ENCODE data around the gene BUB1B.
"Not testable (repeated sequence)": the region's sequence is repeated elsewhere in the genome, so short reads cannot be mapped to it uniquely, and the experiment has no call there.

Gene BUB1B

DNA sequence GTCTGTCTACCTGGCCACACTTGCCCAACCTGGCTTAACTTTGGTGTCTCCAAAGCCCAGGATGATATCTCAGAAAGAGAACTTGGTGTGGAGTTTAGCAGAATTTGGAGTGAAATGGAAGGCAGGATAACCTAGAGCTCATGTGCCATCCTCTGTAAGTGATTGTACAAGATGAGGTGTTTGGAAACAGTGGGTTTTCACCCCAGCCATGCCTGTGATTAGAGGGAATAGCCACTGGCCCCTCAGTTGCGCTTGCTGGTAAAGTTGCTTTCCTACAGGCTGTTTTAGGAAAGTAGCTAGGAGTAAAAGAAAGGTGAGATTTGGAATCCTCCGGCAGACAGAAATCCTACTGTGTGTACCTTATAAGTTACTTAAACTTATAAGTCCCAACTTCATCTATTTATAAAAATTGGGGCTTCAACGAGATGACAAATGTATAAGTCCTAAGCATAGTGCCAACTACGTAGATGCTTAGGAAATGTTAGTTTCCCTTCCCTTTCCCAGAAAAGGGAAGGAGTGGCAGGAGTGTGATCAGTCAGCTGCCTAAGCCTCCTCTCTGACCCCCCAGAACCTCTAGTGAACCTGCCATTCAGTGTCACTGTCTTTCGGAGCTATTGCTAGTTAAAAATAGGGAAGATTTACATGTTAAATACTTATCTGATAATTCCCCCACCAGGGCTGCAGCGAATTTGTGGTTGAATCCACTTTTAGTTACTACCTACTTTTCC lies 38.8 kb upstream of the BUB1B start:
- DNase-seq (no peak), ATAC-seq (ENCODE audit: insufficient read depth, low read depth) (no peak)
- H3K9ac ChIP-seq (ENCODE audit: low read depth, low read length): no peak overlapping the region
- H3K79me2 ChIP-seq (ENCODE audit: insufficient read depth, low read length): no peaks in the 10 kb centered on the region
- no peak overlapping the region for H3K27ac ChIP-seq (ENCODE audit: low read length)
- no peak overlapping the region for H3K4me3 ChIP-seq (ENCODE audit: low read depth in 1 of 2, low read length in 2 of 2)
- no peak overlapping the region for H3K4me2 ChIP-seq (ENCODE audit: insufficient read depth, low read length)
- peaks cover 6% of the 10 kb centered on the region for H3K4me1 ChIP-seq (ENCODE audit: insufficient read depth, low read length)
- H3K9me3 ChIP-seq (ENCODE audit: insufficient read depth, low read length, severe bottlenecking): no peaks in the 10 kb centered on the region
- H4K20me1 ChIP-seq (ENCODE audit: insufficient read depth, low read length): no peaks in the 10 kb centered on the region
- H3K36me3 ChIP-seq (ENCODE audit: insufficient read depth, low read length): no peaks in the 10 kb centered on the region
- H2AFZ ChIP-seq (ENCODE audit: low read depth, low read length): no peak overlapping the region
- H3K27me3 ChIP-seq (ENCODE audit: insufficient read depth, low read length, poor library complexity): no peaks in the 10 kb centered on the region
- TF ChIP-seq, protein P1, sequence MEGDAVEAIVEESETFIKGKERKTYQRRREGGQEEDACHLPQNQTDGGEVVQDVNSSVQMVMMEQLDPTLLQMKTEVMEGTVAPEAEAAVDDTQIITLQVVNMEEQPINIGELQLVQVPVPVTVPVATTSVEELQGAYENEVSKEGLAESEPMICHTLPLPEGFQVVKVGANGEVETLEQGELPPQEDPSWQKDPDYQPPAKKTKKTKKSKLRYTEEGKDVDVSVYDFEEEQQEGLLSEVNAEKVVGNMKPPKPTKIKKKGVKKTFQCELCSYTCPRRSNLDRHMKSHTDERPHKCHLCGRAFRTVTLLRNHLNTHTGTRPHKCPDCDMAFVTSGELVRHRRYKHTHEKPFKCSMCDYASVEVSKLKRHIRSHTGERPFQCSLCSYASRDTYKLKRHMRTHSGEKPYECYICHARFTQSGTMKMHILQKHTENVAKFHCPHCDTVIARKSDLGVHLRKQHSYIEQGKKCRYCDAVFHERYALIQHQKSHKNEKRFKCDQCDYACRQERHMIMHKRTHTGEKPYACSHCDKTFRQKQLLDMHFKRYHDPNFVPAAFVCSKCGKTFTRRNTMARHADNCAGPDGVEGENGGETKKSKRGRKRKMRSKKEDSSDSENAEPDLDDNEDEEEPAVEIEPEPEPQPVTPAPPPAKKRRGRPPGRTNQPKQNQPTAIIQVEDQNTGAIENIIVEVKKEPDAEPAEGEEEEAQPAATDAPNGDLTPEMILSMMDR (IDR thresholded peaks at IDR 0.05; ENCODE audit: borderline replicate concordance, extremely low read depth, low read length, poor library complexity, severe bottlenecking): no peak
- TF ChIP-seq EZH2 (IDR thresholded peaks at IDR 0.05; ENCODE audit: borderline replicate concordance, low read depth, low read length, severe bottlenecking): no peak

- not testable (repeated sequence) for H2AFZ ChIP-seq (ENCODE audit: low read depth, low read length); H3K27ac ChIP-seq (ENCODE audit: low read length); ATAC-seq (ENCODE audit: insufficient read depth, low read depth); H4K20me1 ChIP-seq (ENCODE audit: insufficient read depth, low read length); H3K9ac ChIP-seq (ENCODE audit: low read depth, low read length); H3K9me3 ChIP-seq (ENCODE audit: insufficient read depth, low read length, severe bottlenecking); H3K4me3 ChIP-seq (ENCODE audit: low read depth in 1 of 2, low read length in 2 of 2); H3K4me1 ChIP-seq (ENCODE audit: insufficient read depth, low read length); H3K4me2 ChIP-seq (ENCODE audit: insufficient read depth, low read length); H3K79me2 ChIP-seq (ENCODE audit: insufficient read depth, low read length); H3K36me3 ChIP-seq (ENCODE audit: insufficient read depth, low read length); DNase-seq; H3K27me3 ChIP-seq (ENCODE audit: insufficient read depth, low read length, poor library complexity)
Observed at GRCh38 chr15:40122989-40123388, 37.9 kb upstream of the BUB1B start.

GRCh38 chr15:40123863-40124262 lies 37.0 kb upstream of the BUB1B start:
- H4K20me1 ChIP-seq (ENCODE audit: insufficient read depth, low read length); H3K4me3 ChIP-seq (ENCODE audit: low read depth in 1 of 2, low read length in 2 of 2); H2AFZ ChIP-seq (ENCODE audit: low read depth, low read length); H3K9me3 ChIP-seq (ENCODE audit: insufficient read depth, low read length, severe bottlenecking); H3K36me3 ChIP-seq (ENCODE audit: insufficient read depth, low read length); H3K27me3 ChIP-seq (ENCODE audit: insufficient read depth, low read length, poor library complexity); H3K27ac ChIP-seq (ENCODE audit: low read length); DNase-seq; H3K9ac ChIP-seq (ENCODE audit: low read depth, low read length); H3K4me2 ChIP-seq (ENCODE audit: insufficient read depth, low read length); H3K79me2 ChIP-seq (ENCODE audit: insufficient read depth, low read length); ATAC-seq (ENCODE audit: insufficient read depth, low read depth); H3K4me1 ChIP-seq (ENCODE audit: insufficient read depth, low read length): not testable (repeated sequence)

- not testable (repeated sequence) for H3K79me2 ChIP-seq (ENCODE audit: insufficient read depth, low read length); H3K9ac ChIP-seq (ENCODE audit: low read depth, low read length); H3K9me3 ChIP-seq (ENCODE audit: insufficient read depth, low read length, severe bottlenecking); ATAC-seq (ENCODE audit: insufficient read depth, low read depth); H3K4me1 ChIP-seq (ENCODE audit: insufficient read depth, low read length); H4K20me1 ChIP-seq (ENCODE audit: insufficient read depth, low read length); H2AFZ ChIP-seq (ENCODE audit: low read depth, low read length); H3K4me2 ChIP-seq (ENCODE audit: insufficient read depth, low read length); H3K27ac ChIP-seq (ENCODE audit: low read length); DNase-seq; H3K27me3 ChIP-seq (ENCODE audit: insufficient read depth, low read length, poor library complexity); H3K4me3 ChIP-seq (ENCODE audit: low read depth in 1 of 2, low read length in 2 of 2); H3K36me3 ChIP-seq (ENCODE audit: insufficient read depth, low read length)
Observed at GRCh38 chr15:40124333-40124732, 36.5 kb upstream of the BUB1B start.

DNA sequence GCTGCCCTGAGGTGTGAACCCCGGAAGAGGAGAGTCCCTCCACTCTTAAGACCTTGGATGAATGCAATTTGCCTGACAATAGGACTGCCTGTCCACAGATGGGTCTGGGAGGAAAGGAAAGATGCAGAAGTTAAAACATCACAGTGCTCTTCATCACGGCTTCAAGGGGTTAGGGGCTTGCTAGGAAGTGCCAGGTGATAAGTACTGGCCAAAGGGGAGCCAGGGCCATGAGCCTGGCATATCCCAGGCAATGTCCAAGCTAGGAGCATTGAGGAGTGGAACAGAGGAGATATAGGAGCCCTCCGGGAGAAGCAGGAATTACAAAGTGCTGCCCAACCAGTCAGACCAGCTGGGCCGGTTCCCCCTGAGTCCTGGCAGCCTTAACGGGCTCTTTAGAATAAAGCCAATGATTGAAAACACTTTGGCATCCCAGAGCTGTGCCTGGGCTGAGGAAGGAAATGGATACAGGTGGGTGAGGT lies 36.0 kb upstream of the BUB1B start:
- H2AFZ ChIP-seq (ENCODE audit: low read depth, low read length); ATAC-seq (ENCODE audit: insufficient read depth, low read depth); H3K27me3 ChIP-seq (ENCODE audit: insufficient read depth, low read length, poor library complexity); H4K20me1 ChIP-seq (ENCODE audit: insufficient read depth, low read length); H3K27ac ChIP-seq (ENCODE audit: low read length); H3K9ac ChIP-seq (ENCODE audit: low read depth, low read length); H3K4me3 ChIP-seq (ENCODE audit: low read depth in 1 of 2, low read length in 2 of 2); H3K9me3 ChIP-seq (ENCODE audit: insufficient read depth, low read length, severe bottlenecking); H3K4me2 ChIP-seq (ENCODE audit: insufficient read depth, low read length); H3K36me3 ChIP-seq (ENCODE audit: insufficient read depth, low read length); DNase-seq; H3K4me1 ChIP-seq (ENCODE audit: insufficient read depth, low read length); H3K79me2 ChIP-seq (ENCODE audit: insufficient read depth, low read length): not testable (repeated sequence)
